ENCODE measurements around the gene HDAC6.
A peak's percentile ranks its signal among the peaks of the same experiment; 100 is the strongest.
"Not testable (repeated sequence)": the region's sequence is repeated elsewhere in the genome, so short reads cannot be mapped to it uniquely, and the experiment has no call there.

HDAC6 gene

GRCh38 chrX:48789366-48790220 lies 12.3 kb upstream of the HDAC6 start:
- DNase-seq (ENCODE audit: low read depth in 2 of 2) = no peak

DNA sequence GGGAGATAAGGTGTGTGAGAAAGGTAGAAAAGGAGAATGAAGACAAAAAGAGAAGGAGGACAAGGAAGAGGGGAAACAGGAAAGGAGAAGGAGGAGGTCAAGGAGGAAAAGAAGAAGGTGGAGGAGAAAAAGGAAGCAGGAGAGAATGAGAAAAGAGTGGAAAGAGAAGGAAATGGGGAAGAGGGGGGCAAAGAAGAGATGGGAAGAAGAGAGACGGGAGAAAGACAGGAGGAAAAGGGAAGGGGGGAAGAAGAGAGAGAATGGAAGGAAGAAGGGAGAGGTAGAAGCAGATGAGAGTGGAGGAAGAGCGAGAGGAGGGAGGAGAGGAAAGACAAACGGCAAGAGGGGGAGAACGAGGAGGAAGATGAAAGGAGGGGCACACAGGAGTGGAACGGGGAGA lies 11.4 kb upstream of the HDAC6 start:
- no peak for DNase-seq (ENCODE audit: low read depth in 2 of 2)

GRCh38 chrX:48791063-48791820 lies 10.6 kb upstream of the HDAC6 start:
- DNase-seq (ENCODE audit: low read depth in 2 of 2) = no peak

DNA sequence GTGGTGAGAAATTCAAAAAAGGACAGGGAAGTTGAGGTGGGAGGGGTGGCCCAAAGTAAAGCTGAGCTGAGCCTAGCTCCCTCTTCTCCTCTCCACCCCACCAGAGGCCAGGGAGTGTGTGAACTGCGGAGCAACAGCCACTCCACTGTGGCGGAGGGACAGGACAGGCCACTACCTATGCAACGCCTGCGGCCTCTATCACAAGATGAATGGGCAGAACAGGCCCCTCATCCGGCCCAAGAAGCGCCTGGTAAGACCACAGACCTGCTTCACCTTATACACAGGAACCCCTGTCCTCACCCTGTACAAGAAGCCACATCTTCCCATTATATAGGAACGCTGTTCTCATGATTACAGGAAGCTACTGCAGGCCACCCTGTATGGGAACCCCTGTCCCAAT lies 9.6 kb upstream of the HDAC6 start:
- DNase-seq (ENCODE audit: low read depth in 2 of 2) = no peak

GRCh38 chrX:48793935-48794334 lies 7.9 kb upstream of the HDAC6 start:
- DNase-seq (ENCODE audit: low read depth in 2 of 2) = no peak

- DNase-seq (ENCODE audit: low read depth in 2 of 2) = no peak
Observed at GRCh38 chrX:48794340-48794910, 7.4 kb upstream of the HDAC6 start.

DNA sequence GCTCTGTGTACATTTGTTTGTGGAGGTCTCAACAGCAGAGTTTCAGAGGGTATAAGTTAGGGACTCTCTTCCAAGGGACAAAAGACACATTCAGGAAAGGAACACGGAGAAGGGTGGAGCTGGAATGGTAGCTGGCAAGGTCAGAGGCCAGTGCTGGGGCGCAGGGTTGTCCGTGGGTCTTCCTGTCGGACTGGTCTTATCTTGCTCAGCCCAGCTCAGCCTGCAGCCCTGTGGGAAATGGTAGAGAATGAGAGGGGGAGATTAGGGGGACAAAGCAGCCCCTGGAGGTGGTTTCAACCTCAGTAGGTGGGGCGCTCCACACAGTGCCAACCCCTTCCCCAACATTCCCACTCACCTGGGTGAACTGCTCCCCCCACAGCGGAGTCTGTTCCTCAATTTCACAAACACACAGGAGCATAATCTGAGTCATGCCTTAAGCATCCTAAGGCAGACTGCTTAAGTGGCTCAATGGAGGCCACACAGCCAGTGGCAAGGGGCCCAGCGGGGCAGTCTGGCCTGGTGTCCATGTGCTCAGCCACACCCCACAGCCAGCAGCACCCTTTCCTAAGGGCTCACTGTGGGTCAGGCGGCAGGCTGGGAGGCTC lies 6.9 kb upstream of the HDAC6 start:
- no peak for DNase-seq (ENCODE audit: low read depth in 2 of 2)

- DNase-seq (ENCODE audit: low read depth in 2 of 2) = no peak
Observed at GRCh38 chrX:48798318-48798717, 3.5 kb upstream of the HDAC6 start.

DNA sequence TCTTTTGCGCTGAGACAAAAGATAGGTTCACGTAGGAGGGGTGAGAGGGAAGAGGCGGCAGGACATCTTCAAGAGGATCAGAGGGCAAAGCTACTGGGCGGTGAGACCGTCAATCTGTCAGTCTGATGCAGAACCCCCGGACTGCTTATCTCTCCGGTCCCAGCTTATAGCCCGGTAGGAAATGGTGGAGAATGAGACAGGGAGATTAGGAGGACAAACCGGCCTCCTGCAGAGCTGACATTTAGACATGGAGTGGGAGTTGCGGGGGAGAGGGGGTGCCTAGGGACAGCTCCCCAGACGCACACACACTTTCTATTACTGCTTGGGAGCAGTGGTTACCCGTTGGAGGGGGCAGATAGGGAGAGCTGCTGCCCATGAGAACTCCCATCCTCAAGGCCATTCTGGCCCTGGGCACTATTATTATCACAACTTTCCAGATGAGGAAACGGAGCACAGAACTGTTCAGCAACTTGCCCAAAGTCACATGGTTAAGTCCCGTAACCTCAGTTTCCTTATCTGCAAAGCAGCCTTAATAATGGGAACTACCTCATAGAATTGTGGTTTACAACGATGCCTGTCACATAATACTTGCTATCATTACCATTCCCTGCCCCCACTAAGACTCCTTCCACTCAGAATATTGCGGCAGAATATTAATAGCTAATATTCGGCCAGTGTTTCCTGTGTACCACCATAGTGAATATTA lies 1.1 kb upstream of the HDAC6 start:
- no peak for DNase-seq (ENCODE audit: low read depth in 2 of 2)

GRCh38 chrX:48802089-48802904 lies 430 bp downstream of the HDAC6 start:
- DNase-seq (ENCODE audit: low read depth in 2 of 2) = peak; percentile 25 to 31

- no peak for DNase-seq (ENCODE audit: low read depth in 2 of 2)
Observed at GRCh38 chrX:48802905-48803200, 986 bp downstream of the HDAC6 start.

- DNase-seq (ENCODE audit: low read depth in 2 of 2) = no peak
Observed at GRCh38 chrX:48806081-48806480, 4.2 kb downstream of the HDAC6 start.

- DNase-seq (ENCODE audit: low read depth in 2 of 2) = no peak
Observed at GRCh38 chrX:48813644-48814043, 11.8 kb downstream of the HDAC6 start.

DNA sequence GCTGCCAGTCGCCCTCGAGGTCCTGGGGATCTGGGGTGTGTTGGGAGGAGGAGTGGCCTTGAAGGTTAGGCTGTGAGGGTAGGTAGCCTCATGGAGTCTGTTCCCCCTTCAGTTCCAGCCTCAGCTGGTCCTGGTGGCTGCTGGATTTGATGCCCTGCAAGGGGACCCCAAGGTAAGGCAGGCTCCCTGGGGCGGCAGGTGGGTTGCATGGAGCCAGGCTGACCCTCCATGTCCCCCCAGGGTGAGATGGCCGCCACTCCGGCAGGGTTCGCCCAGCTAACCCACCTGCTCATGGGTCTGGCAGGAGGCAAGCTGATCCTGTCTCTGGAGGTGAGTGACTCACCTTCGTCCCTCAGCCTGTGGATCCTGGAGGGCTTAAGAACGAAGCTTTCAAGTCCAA lies 12.9 kb downstream of the HDAC6 start:
- DNase-seq (ENCODE audit: low read depth in 2 of 2) = no peak

GRCh38 chrX:48815266-48815665 lies 13.4 kb downstream of the HDAC6 start:
- DNase-seq (ENCODE audit: low read depth in 2 of 2) = no peak

DNA sequence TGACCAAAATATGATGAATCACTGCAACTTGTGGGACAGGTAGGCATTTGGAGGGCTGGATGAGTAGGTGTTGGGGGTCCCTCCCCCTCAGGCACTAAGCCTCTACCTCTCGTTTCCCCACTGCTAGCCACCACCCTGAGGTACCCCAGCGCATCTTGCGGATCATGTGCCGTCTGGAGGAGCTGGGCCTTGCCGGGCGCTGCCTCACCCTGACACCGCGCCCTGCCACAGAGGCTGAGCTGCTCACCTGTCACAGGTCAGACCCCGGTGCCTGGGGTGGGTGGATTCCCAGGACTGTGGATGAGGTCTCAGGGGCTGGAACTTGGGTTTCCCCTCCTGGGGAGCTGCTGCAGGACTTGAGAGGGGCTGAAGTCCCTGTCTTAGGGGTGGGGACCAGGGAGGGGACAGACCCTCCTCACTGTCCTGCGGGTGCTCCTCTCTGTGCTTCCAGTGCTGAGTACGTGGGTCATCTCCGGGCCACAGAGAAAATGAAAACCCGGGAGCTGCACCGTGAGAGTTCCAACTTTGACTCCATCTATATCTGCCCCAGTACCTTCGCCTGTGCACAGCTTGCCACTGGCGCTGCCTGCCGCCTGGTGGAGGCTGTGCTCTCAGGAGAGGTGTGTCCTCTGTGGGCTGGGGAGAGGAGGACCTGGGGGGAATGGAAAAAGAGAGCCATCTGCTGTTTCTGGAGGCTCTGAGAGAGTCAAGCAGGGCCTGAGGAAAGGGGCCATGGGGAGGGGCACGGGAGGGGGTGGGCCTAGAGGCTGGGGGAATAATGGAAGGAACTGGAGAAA lies 14.3 kb downstream of the HDAC6 start:
- DNase-seq (ENCODE audit: low read depth in 2 of 2) = no peak

DNA sequence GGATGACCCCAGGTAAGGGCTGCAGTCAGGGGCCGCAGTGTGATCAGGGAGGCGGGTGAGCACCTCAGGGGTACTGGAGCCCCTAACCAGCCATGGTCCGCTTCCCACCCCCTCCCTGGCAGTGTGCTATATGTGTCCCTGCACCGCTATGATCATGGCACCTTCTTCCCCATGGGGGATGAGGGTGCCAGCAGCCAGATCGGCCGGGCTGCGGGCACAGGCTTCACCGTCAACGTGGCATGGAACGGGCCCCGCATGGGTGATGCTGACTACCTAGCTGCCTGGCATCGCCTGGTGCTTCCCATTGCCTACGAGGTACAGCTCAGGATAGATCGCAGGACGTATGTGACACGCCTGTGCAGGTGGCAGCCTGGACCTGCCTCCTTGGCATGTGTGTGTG lies 16.2 kb downstream of the HDAC6 start:
- no peak for DNase-seq (ENCODE audit: low read depth in 2 of 2)

DNA sequence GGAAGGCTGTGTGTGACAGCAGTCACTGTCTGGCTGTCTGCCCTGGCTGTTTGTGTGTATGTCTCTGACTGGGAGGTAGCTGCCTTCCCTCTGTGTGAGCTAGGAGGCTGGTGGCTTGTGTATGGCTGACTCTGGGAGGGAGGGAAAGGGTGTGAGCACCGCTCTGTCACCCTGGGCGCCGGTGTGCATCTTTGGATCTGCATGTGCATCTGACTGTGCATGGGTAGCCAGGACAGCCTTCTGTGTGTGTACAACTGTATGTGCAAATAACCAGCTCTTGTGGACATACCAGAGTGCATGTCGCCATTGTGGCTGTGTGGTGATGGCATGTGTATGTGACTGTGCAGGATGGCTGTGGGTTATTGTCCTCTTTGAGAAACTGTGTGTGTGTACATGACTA lies 17.0 kb downstream of the HDAC6 start:
- no peak for DNase-seq (ENCODE audit: low read depth in 2 of 2)

DNA sequence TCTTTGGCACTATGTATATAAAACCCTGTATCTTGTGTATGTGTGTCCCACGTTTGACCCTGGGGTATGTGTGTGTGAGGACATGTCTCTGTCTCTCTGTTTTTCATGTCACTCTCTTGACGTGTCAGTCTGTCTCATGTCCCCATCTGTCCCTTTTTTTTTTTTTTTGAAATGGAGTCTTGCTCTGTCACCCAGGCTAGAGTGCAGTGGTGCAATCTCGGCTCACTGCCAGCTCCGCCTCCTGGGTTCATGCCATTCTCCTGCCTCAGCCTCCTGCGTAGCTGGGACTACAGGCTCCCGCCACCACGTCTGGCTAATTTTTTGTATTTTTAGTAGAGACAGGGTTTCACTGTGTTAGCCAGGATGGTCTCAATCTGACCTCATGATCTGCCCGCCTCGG lies 17.5 kb downstream of the HDAC6 start:
- not testable (repeated sequence) for DNase-seq (ENCODE audit: low read depth in 2 of 2)

- DNase-seq (ENCODE audit: low read depth in 2 of 2) = no peak
Observed at GRCh38 chrX:48823053-48823452, 21.2 kb downstream of the HDAC6 start.

Data from fibroblast of skin of left biceps (primary cell).